HG02840 (cell line): ENCODE measurements around the gene EPS8.
A peak's percentile ranks its signal among the peaks of the same experiment; 100 is the strongest.

Experiments
- ATAC-seq: cut with Tn5 transposase; IDR thresholded peaks from one replicate; pipeline ENCODE4 v1.9.1; 2021; ENCODE audit warnings: mild to moderate bottlenecking, moderate library complexity, moderate number of reproducible peaks; ENCODE audit not compliant: unreplicated experiment, low FRiP score

The EPS8 gene

DNA sequence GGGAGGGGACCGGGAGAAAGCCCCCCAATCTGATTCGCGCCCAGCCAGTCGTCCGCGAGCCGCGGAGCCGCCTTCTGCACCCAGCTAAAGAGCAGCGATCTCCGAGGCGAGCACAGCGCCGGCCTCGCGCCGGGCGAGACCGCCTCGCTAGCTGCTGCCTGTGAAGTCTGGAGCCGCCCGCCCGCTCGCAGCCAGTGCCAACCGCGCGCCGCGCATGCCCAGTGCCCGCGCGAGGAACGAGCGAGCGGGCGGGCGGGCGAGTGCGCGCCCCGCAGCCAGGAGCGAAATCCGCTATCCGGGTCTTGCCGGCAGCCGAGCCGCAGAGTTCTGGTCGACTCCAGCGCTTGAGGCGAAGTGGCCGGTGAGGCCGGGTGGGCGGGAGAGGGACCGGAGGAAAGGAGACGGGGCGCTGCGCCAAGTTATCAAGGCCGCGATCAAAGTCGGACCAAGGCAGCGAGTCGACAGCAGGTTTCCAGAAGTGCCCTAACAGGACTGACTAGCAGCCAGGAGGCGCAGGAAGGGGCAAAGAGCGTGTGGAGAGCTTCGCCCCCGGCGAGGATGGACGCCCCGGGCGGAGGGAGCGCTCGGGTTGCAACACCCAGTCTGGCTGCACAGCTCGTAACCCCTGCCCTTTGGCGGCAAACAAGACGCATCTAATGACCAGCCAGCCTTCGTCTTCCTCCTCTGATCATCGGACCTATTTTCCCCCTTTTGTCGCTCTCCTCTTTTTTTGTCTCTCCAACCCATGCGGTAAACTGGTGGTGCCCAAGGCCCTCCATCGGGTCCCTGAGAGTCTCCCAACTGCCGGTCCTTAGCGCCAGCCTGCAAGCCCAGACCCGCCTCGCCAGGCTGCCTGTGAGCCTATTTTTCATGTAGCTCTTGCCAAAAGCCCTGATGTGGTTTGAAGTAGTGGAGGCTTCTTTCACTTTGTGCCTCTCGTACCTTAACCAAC lies at the start of gene EPS8:
TSS of gene EPS8 (minus strand) at position 169 of the 952 bp plus-strand sequence. CDS start 106,437 bp downstream, outside the sequence.
- ATAC-seq: peak; percentile 83

DNA sequence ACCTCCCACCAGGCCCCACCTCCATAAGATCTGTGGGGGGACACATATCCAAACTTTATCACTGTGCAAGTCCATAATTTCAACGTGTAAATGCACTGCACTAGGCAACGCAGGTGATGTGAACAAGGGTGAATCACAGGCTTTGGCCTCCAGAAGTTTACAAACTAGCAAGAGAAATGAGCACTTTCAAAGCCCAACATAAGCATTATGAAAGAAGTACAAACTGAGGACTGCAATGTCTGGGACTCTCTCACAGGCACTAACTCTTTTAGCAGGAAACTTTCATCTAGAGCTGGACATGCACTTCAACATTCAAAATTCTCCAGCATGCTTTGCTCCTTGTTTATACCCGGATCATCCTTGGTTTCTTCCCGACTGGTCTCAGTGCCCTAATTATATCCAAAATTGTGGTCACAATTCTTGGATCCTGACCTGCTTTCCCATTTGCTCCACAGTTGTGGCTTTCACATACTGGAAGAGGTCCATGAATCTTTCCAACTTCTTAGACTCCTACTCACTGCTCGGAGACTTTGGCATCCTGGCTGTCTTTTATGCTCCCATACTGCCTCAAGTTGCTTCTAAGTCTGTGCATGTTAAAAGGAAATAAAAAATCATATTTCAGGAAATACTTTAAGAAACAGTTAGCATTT lies 48.1 kb upstream of the EPS8 start:
- ATAC-seq: no peak

DNA sequence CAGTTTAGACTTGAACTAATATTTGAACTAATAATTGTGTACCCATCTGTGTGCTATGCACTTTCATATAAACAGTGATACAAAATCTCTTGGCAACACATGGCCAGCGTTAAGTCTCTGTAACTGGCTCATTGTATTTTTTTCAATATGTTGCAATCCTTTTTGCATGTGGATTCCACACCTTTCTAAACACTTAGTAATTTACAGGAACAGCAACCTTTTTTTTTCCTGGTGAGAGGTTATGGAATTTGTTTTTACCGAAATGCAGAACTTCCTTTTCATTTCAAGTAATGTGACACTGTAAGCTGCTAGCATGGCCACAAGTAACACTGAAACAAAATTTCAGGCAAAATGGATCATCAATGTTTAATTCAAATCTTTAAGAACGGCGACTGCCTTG lies 45.4 kb upstream of the EPS8 start:
- ATAC-seq: no peak

DNA sequence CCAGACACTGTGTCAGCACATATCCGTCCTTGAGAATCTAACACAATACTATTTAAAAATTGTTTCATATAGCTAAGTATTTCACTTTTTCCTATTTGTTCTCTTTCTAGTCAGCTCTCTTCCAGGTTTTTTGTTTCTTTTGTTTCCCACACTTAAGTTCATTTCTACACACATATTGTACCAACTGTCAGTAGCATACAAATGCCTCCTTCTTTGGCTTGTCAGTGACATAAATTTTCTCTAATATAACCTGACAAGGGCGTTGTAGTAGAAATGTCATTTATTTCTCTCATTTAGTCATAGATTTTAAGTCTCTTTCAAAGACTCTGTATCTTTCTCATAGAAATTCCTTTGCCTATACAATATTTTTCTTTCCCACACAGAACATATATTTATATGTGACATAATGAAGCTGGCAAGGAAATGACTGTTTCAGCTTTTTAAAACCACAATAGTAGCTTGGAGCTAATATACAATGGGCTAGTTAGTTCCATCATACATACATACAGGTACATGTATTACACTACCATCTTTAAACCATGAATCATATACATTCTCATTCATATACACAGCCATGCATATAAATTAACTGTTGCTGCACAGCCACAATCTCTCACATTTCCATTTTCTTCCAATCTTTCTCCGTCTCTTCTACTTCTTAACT lies 42.3 kb upstream of the EPS8 start:
- no peak for ATAC-seq

DNA sequence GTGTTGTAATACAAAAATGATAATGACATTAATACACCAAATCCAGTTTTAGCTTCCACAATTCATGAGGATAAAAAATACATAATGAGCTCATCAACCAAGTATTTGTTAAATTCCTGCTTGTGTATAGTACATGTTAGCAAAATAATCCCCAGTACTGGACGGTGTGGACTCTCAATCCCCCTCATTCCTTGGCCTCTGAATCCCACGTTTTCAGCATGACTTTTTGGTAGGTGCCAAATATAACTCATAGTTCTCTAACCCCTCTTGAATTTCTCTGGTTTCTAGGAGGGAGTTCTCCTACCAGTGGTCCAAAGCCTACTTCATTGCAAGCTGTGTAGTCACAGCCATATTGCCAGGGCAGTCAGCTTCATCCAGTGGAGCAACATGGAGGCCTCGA lies 41.4 kb upstream of the EPS8 start:
- no peak for ATAC-seq

DNA sequence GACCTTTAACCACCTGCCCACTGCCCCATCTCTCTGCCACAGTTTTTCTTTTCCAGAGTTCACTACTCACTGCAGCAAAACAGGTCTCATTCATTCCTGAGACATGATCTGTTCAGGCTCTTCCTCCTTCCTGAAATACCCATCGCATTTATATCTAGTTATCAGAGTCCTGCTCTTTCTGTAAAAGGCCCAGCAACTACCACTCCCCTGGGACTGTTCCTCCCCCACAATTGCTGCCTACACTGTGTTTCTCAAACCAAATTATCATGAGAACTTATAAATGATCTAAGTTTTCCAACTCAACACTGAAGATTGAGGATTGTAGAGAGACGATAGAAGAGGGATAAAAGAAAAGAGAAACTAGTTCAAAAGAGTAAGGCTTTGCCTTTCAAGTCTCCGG lies 40.8 kb upstream of the EPS8 start:
- no peak for ATAC-seq

DNA sequence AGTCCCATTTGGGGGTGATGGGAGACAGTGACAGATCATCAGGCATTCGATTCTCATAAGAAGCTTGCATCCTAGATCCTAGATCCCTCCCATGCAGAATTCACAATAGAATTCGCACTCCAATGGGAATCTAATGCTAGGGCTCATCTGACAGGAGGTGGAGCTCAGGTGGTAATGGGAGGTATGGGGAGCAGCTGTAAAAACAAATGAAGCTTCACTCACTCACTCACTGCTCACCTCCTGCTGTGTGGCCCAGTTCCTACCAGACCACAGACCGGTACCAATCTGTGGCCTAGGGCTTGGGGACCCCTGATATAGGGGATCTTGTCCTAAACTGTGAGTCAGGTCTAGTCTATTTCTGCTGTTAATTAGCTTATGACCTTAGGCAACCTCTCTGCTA lies 40.1 kb upstream of the EPS8 start:
- no peak for ATAC-seq

DNA sequence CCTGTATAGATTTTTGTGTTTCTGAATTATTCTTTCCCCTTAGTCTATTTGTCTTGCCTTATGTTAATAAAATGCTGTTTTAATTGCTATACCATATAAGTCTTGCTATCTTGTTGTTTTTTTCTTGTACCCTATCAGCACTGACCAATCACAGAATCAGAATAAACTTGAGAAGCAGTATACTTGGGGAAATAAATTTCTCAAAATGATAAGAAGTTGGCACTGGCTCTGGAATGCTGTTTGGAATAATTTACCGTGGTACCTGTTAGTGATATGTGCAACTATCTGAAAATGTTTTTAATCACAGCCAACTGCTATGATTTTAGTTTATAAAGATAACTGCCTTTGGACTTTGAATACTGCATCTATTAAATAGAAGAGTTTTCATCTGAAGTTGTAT lies 37.9 kb upstream of the EPS8 start:
- ATAC-seq: no peak

DNA sequence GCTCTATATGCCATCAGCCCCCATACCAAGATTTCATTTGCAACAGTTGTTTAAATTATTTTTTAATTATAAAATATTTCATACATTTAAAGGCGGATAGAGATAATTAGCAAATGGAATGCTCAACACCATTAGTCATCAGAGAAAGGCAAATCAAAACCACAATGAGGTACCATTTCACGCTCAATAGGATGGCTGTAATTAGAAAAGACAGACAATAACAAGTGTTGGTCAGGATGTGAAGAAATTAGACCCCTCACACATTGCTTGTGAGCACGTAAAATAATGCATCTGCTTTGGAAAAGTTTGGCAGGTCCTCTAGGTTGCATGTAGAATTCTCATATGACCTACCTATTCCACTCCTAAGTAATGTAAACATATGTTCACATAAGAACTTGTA lies 35.3 kb upstream of the EPS8 start:
- no peak for ATAC-seq

DNA sequence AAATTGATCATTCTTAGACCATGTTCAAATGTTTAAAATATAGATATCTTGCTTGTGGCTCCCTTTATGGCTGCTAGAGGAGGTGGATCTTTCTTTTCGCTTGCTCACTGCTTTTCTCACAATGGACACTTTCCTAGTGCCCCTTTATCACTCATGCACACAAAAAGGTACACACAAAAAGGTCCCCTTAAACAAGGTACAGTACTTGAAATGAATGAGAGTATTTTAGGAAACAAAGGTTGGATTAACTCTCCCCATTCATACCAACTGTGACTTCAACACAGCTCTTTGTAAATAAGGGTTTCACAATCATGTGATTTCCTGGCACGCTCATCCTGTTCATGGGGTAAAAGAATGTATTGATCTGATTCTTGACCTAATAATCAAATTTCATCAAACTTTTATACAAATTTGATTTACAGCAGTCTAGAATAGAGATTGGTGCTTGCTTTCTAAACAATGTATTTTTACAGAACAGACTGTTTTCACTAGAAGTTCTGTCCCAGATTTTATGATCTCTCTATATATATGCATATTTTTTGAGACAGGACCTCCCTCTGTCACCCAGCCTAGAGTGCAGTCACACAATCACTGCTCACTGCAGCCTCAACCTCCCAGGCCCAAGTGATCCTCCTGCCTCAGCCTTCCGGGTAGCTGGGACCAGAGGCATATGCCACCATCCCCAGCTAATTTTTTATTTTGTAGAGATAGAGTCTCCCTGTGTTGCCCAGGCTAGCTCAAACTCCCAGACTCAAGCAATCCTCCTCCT lies 34.4 kb upstream of the EPS8 start:
- ATAC-seq: no peak

DNA sequence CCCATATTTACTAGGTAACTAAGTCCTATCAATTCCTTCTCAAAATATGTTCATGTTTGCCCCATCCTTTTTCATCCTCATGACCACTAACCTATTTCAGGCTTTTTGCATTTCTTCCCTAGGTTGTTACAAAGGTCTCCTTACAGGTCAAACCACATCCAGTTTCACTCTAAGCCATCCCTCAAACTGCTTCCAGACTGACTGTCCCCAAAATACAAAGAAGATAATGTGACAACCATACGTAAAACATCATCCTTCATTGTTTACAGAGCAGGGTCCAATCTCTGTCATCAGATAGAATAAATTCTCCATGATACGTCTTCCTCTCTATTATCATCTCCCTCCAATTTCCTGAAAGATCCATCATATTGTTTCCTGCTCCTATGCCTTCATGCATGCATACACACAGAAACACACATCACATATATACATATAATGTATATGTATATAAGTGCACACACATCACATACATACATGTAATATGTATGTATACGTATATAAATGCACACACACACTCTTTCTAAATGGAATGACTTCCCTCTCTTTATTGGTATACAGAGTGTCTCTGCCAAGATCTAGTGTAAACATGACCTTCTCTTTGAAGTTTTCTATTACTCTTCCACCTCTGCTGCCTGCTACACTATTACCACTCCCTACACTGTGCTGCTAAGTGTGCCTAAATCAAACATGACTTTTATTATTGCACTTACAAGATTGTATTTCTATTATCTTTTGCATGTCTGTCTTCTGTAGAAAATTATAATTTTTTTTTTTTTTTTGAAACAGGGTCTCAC lies 30.7 kb upstream of the EPS8 start:
- ATAC-seq: no peak

DNA sequence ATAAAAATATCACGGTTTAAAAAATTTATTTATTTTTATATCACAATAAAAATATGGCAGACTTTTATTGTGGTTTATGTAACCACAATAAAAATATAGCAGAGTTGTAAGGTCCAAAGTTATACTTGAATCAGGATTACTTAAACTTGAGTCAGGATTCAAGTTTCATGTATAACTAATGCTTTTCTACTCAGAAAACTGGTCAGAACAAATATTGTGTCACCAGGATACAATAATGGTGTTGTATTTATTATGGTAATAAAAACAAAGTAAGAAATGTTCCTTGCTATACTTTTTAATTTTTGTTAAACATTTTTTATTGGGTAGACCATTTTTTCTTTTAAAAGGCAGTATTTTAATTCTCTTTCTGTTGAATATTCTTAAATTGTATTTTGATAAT lies 29.2 kb upstream of the EPS8 start:
- no peak for ATAC-seq

DNA sequence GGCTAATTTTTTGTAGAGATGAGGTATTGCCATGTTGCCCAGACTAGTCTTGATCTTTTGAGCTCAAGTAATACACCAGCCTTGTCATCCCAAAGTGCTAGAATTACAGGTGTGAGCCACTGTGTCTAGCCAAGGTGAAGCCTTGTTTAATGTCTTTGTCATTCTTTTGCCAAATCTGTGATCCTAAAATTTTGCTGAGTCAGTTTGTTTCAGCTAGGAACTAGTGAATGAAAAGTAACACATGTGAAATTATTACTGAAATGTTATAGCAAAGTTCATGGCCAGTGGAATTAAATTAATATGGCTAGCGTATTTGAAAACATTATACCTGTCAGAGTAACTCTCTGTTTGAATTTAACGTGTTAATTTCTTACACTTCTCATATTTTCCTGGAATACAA lies 26.5 kb upstream of the EPS8 start:
- no peak for ATAC-seq

DNA sequence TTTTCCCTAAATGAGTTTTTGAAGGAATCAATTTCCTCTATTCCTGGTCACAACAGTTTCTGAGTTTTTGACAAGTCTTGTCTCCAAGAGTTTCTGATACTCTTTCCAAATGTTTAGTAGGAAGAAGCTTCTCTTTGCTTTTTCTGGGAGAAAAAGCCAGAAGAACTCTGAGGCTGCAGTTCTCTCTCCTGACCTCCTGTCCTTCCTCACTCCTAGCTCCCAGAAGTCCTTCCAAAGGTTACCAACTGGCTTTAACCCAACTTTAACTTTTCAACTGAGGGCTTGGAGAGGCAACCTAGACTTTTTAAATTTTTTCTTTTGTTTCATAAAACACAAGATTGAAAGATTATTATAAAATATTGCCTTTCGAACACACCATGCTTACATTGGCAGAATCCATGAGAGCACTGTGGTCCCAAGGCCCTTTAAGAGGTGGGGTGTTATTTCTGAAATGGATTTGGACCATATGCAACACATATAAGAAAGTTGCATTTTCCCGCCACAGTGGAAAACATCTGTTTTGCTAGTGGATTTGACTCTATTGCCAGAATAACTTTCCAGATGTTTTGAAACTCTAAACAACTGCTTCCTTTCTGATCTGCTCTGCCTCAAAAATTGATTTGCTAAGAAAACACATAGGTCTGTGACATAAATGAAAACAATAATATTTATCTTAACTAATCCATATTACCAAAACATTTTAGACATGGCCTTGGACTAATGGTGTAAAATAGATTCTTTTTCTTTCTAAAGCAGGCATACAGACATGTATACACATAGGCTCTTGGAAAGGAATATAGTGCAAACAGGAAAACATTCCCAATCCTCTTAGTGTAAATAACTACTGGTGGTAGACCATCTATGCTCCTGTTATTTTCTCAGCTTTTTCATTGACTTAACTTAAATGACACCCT lies 22.3 kb upstream of the EPS8 start:
- no peak for ATAC-seq

DNA sequence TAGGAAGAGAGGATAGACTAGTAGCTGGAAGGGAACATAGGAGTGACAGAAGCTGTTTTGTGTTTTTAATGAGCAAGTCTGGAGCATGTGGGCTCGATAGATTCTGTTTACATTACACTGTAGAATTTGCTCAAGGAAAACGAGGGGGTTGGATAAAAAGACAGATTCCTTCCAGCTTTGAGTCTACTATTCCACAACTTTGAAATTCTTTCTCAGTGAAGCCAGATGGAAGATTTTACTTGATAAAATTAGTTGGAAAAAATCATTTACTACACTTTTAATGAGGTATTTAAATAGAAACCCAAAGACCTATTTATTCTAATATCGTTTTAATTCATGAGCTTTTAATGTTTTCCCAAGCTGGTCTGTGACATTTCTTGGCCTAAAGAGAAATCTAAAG lies 19.5 kb upstream of the EPS8 start:
- ATAC-seq: no peak

DNA sequence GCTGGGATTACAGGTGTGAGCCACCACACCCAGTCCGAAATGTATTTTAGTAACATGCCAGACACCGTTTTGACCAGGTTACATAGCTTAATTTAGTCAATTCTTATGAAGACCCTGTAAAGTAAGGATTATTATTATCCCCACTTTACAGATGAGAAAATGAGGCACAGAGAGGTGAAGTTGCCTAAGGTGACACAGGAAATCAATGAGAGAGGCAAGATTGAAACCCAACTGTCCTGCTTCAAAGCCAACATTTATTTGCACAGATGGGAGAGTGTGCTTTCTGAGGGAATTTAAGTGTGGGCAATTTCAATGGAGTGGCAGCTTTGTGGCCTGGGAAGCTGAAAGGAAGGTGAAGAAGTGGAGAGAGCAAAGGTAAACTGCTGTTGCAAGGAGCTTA lies 19.1 kb upstream of the EPS8 start:
- ATAC-seq: no peak

DNA sequence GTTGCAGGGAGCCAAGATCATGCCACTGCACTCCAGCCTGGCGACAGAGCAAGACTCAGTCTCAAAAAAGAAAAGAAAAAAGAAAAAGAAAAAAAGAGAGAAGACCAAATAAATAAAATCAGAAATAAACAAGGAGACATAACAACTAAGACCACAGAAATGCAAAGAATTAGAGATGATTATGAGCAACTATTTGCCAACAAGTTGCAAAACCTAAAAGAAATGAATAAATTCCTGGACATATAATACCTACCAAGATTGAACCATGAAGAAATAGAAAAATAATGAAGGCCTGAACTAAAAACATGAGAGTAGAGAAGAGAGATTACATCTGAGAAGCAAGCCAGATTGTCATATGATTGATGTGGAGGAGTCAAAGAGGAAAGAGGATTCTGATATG lies 17.6 kb upstream of the EPS8 start:
- ATAC-seq: no peak

DNA sequence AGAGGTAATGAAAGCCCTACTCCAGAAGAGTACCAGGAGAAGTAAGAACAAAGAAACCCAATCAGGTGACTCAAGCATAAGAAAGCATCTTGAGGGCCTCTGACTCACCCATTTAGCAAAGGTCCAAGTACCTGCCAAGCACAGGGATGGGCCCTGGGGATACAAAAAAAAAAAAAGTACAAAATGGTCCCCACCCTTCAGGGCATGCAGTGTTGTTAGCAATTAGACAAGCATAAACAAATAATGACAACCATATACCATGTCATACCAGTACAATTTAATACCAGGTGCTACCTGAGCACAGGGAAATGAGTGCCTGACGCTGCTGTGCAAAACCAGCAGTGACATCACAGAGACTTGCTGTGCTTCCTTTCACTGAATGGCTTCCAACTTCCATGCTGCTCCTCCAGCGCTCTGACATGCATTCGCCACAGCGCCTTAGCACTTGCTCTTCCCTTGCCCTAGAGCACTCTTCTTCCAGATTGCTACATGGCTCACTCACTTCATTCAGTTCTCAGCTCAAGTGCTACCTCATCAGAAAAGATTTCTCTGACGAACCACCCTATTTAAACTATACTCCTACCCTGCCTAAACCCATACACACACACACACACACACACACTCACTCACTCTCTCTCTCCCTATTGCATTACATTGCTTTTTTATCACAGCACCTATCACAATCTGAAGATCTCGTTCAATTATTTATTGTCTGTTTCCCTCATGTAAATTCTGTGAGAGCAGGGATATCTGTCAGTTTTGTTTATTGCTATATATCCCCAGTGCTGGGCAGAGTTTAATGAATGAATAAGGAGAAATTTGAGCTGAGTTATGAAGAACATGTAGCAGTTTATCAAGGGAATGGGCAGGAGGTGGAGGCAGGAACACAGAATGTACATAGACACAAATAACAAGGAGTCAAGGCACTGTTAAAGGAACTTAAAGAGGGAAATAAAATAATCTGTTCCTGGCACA lies 12.9 kb upstream of the EPS8 start:
- ATAC-seq: no peak
